ENCODE results near the gene FTH1. TPM values are rescaled to one million over a fixed set of nuclear protein-coding genes. Genes with fewer than 3 reads are reported as not detected.

FTH1 gene
- total RNA-seq, 1 experiment from 2014 or later, result 3,345 TPM

- ATAC-seq (no peak), DNase-seq (ENCODE audit: low read depth, low spot score) (no peak)
- RAD21 ChIA-PET (ENCODE audit: low non-redundant PET in 1 of 2, low total read pairs in 2 of 2, uncharacterized antibody in 2 of 2, unreplicated experiment in 2 of 2), result no interaction called here
- H3K36me3 ChIP-seq (ENCODE audit: control insufficient read depth in 1 of 2, insufficient read depth in 2 of 2, low read length in 2 of 2), result no peaks in the 10 kb centered on the region
- H3K27me3 ChIP-seq (ENCODE audit: insufficient read depth, low read length), result no peaks in the 10 kb centered on the region
- no peak overlapping the region for H2AFZ ChIP-seq (ENCODE audit: low read depth, low read length, poor library complexity, severe bottlenecking)
- H3K4me2 ChIP-seq (ENCODE audit: low read length), result no peak overlapping the region
- intact Hi-C loops (cut with micrococcal nuclease), result no loop called here
- no peaks in the 10 kb centered on the region for H3K79me2 ChIP-seq (ENCODE audit: insufficient read depth, low read length)
- H3K9ac ChIP-seq (ENCODE audit: low read length), result no peak overlapping the region
- no peak overlapping the region for H3K4me3 ChIP-seq (replicated peaks in 1 of 2; ENCODE audit: low read depth in 1 of 2, low read length in 2 of 2)
- TF ChIP-seq ATF3 (IDR thresholded peaks at IDR 0.05), result no peak
- no peak for TF ChIP-seq CTCF (IDR thresholded peaks at IDR 0.05 in 2 of 3, conservative IDR thresholded peaks at IDR 0.05 in 1 of 3; ENCODE audit: borderline replicate concordance in 1 of 3, insufficient read depth in 1 of 3, low read depth in 2 of 3, low read length in 2 of 3)
- no peak for TF ChIP-seq YY1 (IDR thresholded peaks at IDR 0.05; ENCODE audit: extremely low read depth, insufficient replicate concordance, low read depth, low read length)
- no TSS peak for BruUV-seq (replicated peaks)
- no peak overlapping the region for H3K27ac ChIP-seq (ENCODE audit: low read depth, low read length)
- POLR2A ChIA-PET, result no interaction called here
- H4K20me1 ChIP-seq (ENCODE audit: insufficient read depth), result no peaks in the 10 kb centered on the region
- H3K9me3 ChIP-seq (ENCODE audit: control insufficient read depth in 1 of 2, insufficient read depth in 1 of 2, low read depth in 1 of 2, low read length in 2 of 2), result no peaks in the 10 kb centered on the region
- CTCF ChIA-PET, result interaction anchor here (1.2 kb wide), 1 partner anchor 25 kb away, joined by 3 read pairs; no protein-coding TSS in a partner anchor
- no peaks in the 10 kb centered on the region; a peak in 1 of 4 replicates for H3K4me1 ChIP-seq (ENCODE audit: control insufficient read depth in 1 of 2, insufficient read depth in 2 of 2, low read length in 2 of 2)
- no peaks in the 10 kb centered on the region for H3K9me2 ChIP-seq (ENCODE audit: insufficient read depth)
Observed at GRCh38 chr11:61924064-61924455, 43.4 kb downstream of the FTH1 start.

- intact Hi-C loops (cut with micrococcal nuclease), result no loop called here
- Histone ChIP-seq H3K27ac (ENCODE audit: low read depth, low read length) (no peak overlapping the region), H3K4me1 (ENCODE audit: control insufficient read depth in 1 of 2, insufficient read depth in 2 of 2, low read length in 2 of 2) (no peaks in the 10 kb centered on the region; a peak in 1 of 4 replicates), H3K36me3 (ENCODE audit: control insufficient read depth in 1 of 2, insufficient read depth in 2 of 2, low read length in 2 of 2) (no peaks in the 10 kb centered on the region), H3K9ac (ENCODE audit: low read length) (no peak overlapping the region), H3K4me2 (ENCODE audit: low read length) (no peak overlapping the region), H3K27me3 (ENCODE audit: insufficient read depth, low read length) (no peaks in the 10 kb centered on the region), H2AFZ (ENCODE audit: low read depth, low read length, poor library complexity, severe bottlenecking) (no peak overlapping the region), H3K9me3 (ENCODE audit: control insufficient read depth in 1 of 2, insufficient read depth in 1 of 2, low read depth in 1 of 2, low read length in 2 of 2) (no peaks in the 10 kb centered on the region), H3K9me2 (ENCODE audit: insufficient read depth) (no peaks in the 10 kb centered on the region), H3K4me3 (replicated peaks in 1 of 2; ENCODE audit: low read depth in 1 of 2, low read length in 2 of 2) (no peak overlapping the region), H4K20me1 (ENCODE audit: insufficient read depth) (no peaks in the 10 kb centered on the region), H3K79me2 (ENCODE audit: insufficient read depth, low read length) (no peaks in the 10 kb centered on the region)
- BruUV-seq (replicated peaks), result no TSS peak
- POLR2A ChIA-PET, result no interaction called here
- ATAC-seq (no peak), DNase-seq (ENCODE audit: low read depth, low spot score) (no peak)
- CTCF ChIA-PET, result interaction anchor here (1.2 kb wide), 1 partner anchor 25 kb away, joined by 3 read pairs; no protein-coding TSS in a partner anchor
- TF ChIP-seq ATF3 (IDR thresholded peaks at IDR 0.05) (no peak), POLR2A (IDR thresholded peaks at IDR 0.05; ENCODE audit: borderline replicate concordance, extremely low read depth, insufficient read depth, insufficient read length) (no peak), ZBTB33 (IDR thresholded peaks at IDR 0.05; ENCODE audit: extremely low read depth, insufficient replicate concordance, low read length) (no peak), ELF1 (IDR thresholded peaks at IDR 0.05; ENCODE audit: borderline replicate concordance, low read depth) (no peak)
- RAD21 ChIA-PET (ENCODE audit: low non-redundant PET in 1 of 2, low total read pairs in 2 of 2, uncharacterized antibody in 2 of 2, unreplicated experiment in 2 of 2), result no interaction called here
Observed at GRCh38 chr11:61923166-61924063, 44.0 kb downstream of the FTH1 start.
